Chondrocyte (in vitro differentiated cells): ENCODE results near the gene TRAF3. TPM values are rescaled to one million over a fixed set of nuclear protein-coding genes. Genes with fewer than 3 reads are reported as not detected.

ENCODE experiments used
- DNase-seq: peaks from one replicate; pipeline ENCODE4 v3.0.0; 2021; ENCODE audit warnings: mixed read lengths, low spot score
- H3K27ac Mint-ChIP-seq: one replicate; pipeline ENCODE4 v1.8.0; 2021; ENCODE audit warnings: mild to moderate bottlenecking, moderate library complexity, mixed read lengths; ENCODE audit not compliant: unreplicated experiment
- H3K27me3 Mint-ChIP-seq: 2 replicates; pipeline ENCODE4 v1.8.0; 2021; ENCODE audit warnings: low read depth, mixed read lengths
- H3K36me3 Mint-ChIP-seq: 2 replicates; pipeline ENCODE4 v1.8.0; 2021; ENCODE audit warnings: low read depth, mixed read lengths
- H3K4me1 Mint-ChIP-seq: 2 replicates; pipeline ENCODE4 v1.8.0; 2021; ENCODE audit warnings: low read depth, mild to moderate bottlenecking, mixed read lengths
- H3K4me3 Mint-ChIP-seq: one replicate; pipeline ENCODE4 v1.8.0; 2021; ENCODE audit warnings: mild to moderate bottlenecking, moderate library complexity, mixed read lengths; ENCODE audit not compliant: unreplicated experiment
- H3K9me3 Mint-ChIP-seq: 2 replicates; pipeline ENCODE4 v1.8.0; 2021; ENCODE audit warnings: low read depth, mixed read lengths
- CTCF ChIP-seq: fragments of 200-600 bp; sonication (generic); IDR thresholded peaks from 2 replicates; pipeline ENCODE4 v1.5.0; 2021; ENCODE audit warnings: antibody characterized with exemption, mild to moderate bottlenecking, moderate library complexity
- total RNA-seq: library from RNA; stranded (reverse); gene quantifications from 3 replicates; pipeline ENCODE4 v1.2.1, GENCODE V29; 2021

The TRAF3 gene
- total RNA-seq, 1 donor from 2014 or later, result 20.1 TPM

- Mint-ChIP-seq H3K27me3 (no peaks in the 10 kb centered on the region), H3K4me1 (peaks cover 2% of the 10 kb centered on the region), H3K27ac (no peak overlapping the region), H3K4me3 (no peak overlapping the region), H3K36me3 (peaks cover 41% of the 10 kb centered on the region), H3K9me3 (no peaks in the 10 kb centered on the region)
- TF ChIP-seq CTCF, result no peak
- no peak for DNase-seq
Observed at GRCh38 chr14:102943979-102944378, 166.7 kb downstream of the TRAF3 start.

GRCh38 chr14:102944448-102945330, 167.4 kb downstream of the TRAF3 start:
- Mint-ChIP-seq H3K4me1 (peaks cover 7% of the 10 kb centered on the region), H3K27ac (no peak overlapping the region), H3K27me3 (no peaks in the 10 kb centered on the region), H3K9me3 (no peaks in the 10 kb centered on the region), H3K4me3 (no peak overlapping the region), H3K36me3 (peaks cover 40% of the 10 kb centered on the region)
- no peak for TF ChIP-seq CTCF
- DNase-seq, result no peak

GRCh38 chr14:102945346-102946130, 168.3 kb downstream of the TRAF3 start:
- no peak for TF ChIP-seq CTCF
- Mint-ChIP-seq H3K9me3 (no peaks in the 10 kb centered on the region), H3K27ac (no peak overlapping the region), H3K4me1 (peaks cover 10% of the 10 kb centered on the region), H3K4me3 (no peak overlapping the region), H3K27me3 (no peaks in the 10 kb centered on the region), H3K36me3 (peaks cover 38% of the 10 kb centered on the region)
- DNase-seq, result no peak

- no peak overlapping the region for H3K27ac Mint-ChIP-seq
- no peaks in the 10 kb centered on the region for H3K27me3 Mint-ChIP-seq
- H3K4me1 Mint-ChIP-seq, result peaks cover 18% of the 10 kb centered on the region
- TF ChIP-seq CTCF, result no peak
- no peak for DNase-seq
- H3K4me3 Mint-ChIP-seq, result no peak overlapping the region
- no peaks in the 10 kb centered on the region for H3K9me3 Mint-ChIP-seq
- H3K36me3 Mint-ChIP-seq, result peaks cover 31% of the 10 kb centered on the region
Observed at GRCh38 chr14:102947321-102948103, 170.3 kb downstream of the TRAF3 start.

- Mint-ChIP-seq H3K36me3 (peaks cover 33% of the 10 kb centered on the region), H3K27me3 (no peaks in the 10 kb centered on the region), H3K4me1 (peaks cover 23% of the 10 kb centered on the region), H3K9me3 (no peaks in the 10 kb centered on the region), H3K27ac (no peak overlapping the region), H3K4me3 (no peak overlapping the region)
- DNase-seq, result no peak
- no peak for TF ChIP-seq CTCF
Observed at GRCh38 chr14:102948698-102949061, 171.4 kb downstream of the TRAF3 start.
